ENCODE results near the gene TEX38. TPM values are rescaled to one million over a fixed set of nuclear protein-coding genes. Genes with fewer than 3 reads are reported as not detected.

Gene TEX38
- total and polyA plus RNA-seq, 2 of the 13 experiments (the other 11 are each of a cell fraction or from before 2014, with no cell fraction given): 0.18 TPM; not detected in 1

GRCh38 chr1:46652321-46653100, 19.1 kb upstream of the TEX38 start:
- no peaks in the 10 kb centered on the region; a peak in 1 of 5 replicates for H3K27me3 ChIP-seq (ENCODE audit: control insufficient read depth in 1 of 2, insufficient read depth in 2 of 2, low read length in 2 of 2)
- peaks cover 6 to 37% of the 10 kb centered on the region in 2 experiments; a peak in 4 of 5 replicates for H3K36me3 ChIP-seq (replicated peaks in 1 of 2; ENCODE audit: control insufficient read depth in 1 of 2, insufficient read depth in 2 of 2, low read length in 2 of 2)
- H3K4me1 ChIP-seq (ENCODE audit: insufficient read depth, low read length): no peaks in the 10 kb centered on the region
- no peak overlapping the region for H3K4me2 ChIP-seq (ENCODE audit: low read depth, low read length)
- no peak overlapping the region for H3K27ac ChIP-seq (ENCODE audit: extremely low read length, insufficient read depth, low read length)
- no peak for FAIRE-seq
- TF ChIP-seq ZNF451 (CRISPR knock-in tag; IDR thresholded peaks at IDR 0.05) (no peak), ZNF580 (CRISPR knock-in tag; IDR thresholded peaks at IDR 0.05; ENCODE audit: borderline replicate concordance, low read depth) (no peak), MED8 (CRISPR knock-in tag; IDR thresholded peaks at IDR 0.05; ENCODE audit: insufficient replicate concordance) (no peak), ZNF709 (CRISPR knock-in tag; IDR thresholded peaks at IDR 0.05) (no peak), ZIK1 (CRISPR knock-in tag; IDR thresholded peaks at IDR 0.05; ENCODE audit: borderline replicate concordance, low read depth) (no peak), KDM5A (IDR thresholded peaks at IDR 0.05; ENCODE audit: borderline replicate concordance, low read length) (no peak), AGO2 (optimal IDR thresholded peaks at IDR 0.05; ENCODE audit: low read depth, low read length) (no peak), JUNB (CRISPR knock-in tag; IDR thresholded peaks at IDR 0.05; ENCODE audit: borderline replicate concordance) (no peak), MXD4 (CRISPR knock-in tag; IDR thresholded peaks at IDR 0.05) (no peak), ZNF784 (CRISPR knock-in tag; IDR thresholded peaks at IDR 0.05; ENCODE audit: borderline replicate concordance) (no peak), SP140L (CRISPR knock-in tag; IDR thresholded peaks at IDR 0.05; ENCODE audit: borderline replicate concordance) (no peak), ZNF251 (CRISPR knock-in tag; IDR thresholded peaks at IDR 0.05) (no peak), CEBPG (CRISPR knock-in tag; IDR thresholded peaks at IDR 0.05) (no peak), KLF16 (CRISPR knock-in tag; IDR thresholded peaks at IDR 0.05) (no peak), ZNF101 (CRISPR knock-in tag; IDR thresholded peaks at IDR 0.05; ENCODE audit: borderline replicate concordance, low read depth) (no peak)
- 65% methylated on average over 6 of the region's 6 CpGs for WGBS (ENCODE audit: low lambda C conversion rate)
- DNase-seq (ENCODE audit: low spot score): no peak
- H3K9me3 ChIP-seq (ENCODE audit: low read length): no peaks in the 10 kb centered on the region; the same call in 1 of the 2 replicates
- no peak for ATAC-seq
- intact Hi-C loops (cut with micrococcal nuclease; ENCODE audit: unreplicated experiment): no loop called here
- no peak overlapping the region for H3K4me3 ChIP-seq (replicated peaks in 1 of 3; ENCODE audit: insufficient read depth in 1 of 3, low read depth in 2 of 3, low read length in 3 of 3)
- CTCF ChIA-PET (ENCODE audit: low intra/inter-chr PET ratio, low total read pairs): no interaction called here
- POLR2A ChIA-PET: no interaction called here
- in situ Hi-C loops (cut with HindIII; ENCODE audit: extremely low pct_ligation_motif_present, low pct_unique_long_range_greater_than_20kb): no loop called here
- BruUV-seq (replicated peaks): no TSS peak
- no peaks in the 10 kb centered on the region for H3K79me2 ChIP-seq (ENCODE audit: insufficient read depth, low read length)
- no peak overlapping the region for H3K9ac ChIP-seq (ENCODE audit: insufficient read depth, low read depth, low read length)
- H2AFZ ChIP-seq (ENCODE audit: low read length): no peak overlapping the region
- H4K20me1 ChIP-seq (ENCODE audit: insufficient read depth, low read length): no peaks in the 10 kb centered on the region
